GM21367 (cell line): ENCODE measurements around the gene LRCH4.

ENCODE experiments used
- ATAC-seq: cut with Tn5 transposase; IDR thresholded peaks from one replicate; pipeline ENCODE4 v1.9.1; 2021; ENCODE audit not compliant: unreplicated experiment

The LRCH4 gene

DNA sequence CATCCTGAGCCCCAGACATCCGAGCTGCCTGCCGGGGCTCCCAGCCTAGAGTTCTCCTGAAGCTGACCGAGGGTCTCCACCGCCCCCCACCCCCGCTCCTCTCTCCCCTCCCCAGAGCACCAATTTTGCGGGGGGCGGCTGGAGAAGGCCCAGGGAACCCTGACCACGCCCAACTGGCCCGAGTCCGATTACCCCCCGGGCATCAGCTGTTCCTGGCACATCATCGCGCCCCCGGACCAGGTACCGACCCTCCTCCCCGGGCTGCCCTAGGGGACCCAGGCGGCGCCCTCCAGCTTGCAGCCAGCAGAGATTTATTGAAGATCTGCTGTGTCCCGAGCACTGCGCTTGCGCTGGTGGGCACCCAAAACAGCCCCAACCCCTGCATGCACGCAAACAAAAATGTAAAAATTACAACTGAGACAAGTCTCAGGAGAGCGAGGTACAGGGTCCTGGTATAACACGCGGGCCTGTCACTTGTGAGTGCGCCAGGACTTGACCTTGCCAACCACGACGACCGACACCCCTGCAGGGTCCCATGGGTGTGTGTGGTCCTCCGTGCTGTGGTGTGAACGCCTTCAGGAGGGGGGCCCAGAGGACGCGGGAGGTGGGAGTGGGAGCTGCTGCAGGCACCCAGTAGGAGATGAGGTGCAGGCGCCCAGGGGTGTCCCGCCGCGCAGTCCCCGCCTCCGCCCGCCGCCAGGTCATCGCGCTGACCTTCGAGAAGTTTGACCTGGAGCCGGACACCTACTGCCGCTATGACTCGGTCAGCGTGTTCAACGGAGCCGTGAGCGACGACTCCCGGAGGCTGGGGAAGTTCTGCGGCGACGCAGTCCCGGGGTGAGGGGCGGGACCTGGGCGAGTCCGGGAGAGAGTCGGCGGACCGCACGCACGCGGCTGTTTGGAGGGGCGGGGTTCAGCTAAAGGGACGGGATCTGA, 19.3 kb upstream of the LRCH4 start:
- no peak for ATAC-seq

DNA sequence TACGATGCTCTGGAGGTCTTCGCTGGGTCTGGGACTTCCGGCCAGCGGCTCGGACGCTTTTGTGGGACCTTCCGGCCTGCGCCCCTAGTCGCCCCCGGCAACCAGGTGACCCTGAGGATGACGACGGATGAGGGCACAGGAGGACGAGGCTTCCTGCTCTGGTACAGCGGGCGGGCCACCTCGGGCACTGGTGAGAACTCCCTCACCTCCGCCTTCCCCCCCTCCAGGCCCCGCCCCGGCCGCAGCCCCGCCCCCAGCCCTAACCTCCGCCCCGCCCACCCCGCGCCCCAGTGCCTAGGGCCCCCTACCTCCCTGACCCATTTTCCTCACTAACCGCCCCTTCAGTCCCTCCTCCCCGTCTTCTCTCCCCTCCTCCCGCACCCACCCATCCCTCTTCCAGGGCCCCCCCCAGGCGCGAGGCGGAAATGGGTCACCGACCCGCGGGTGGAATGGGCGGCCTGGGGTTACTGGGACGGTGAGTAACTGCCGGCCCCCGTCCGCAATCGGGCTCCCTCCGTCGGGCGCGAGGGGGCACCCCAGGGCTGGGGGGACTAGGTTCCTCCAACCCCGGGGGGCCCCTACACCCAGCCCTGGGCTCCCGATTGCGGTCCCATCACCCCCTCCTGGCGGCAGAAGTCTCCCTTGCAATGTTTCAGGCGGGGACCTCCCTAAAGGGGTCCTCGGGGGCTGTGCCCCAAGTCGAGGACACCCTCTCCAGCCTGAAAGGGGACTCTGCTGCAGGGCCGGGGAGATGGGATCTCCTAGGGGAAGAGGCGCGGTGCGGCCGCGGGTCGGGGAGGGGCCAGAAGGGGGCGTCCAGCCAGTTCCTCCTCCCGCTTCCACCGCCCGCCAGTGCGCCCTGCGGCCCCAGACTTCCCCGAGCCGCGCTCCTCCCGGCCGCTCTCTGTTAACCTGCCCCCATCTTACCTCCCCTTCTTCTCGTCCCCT, 18.4 kb upstream of the LRCH4 start:
- no peak for ATAC-seq

DNA sequence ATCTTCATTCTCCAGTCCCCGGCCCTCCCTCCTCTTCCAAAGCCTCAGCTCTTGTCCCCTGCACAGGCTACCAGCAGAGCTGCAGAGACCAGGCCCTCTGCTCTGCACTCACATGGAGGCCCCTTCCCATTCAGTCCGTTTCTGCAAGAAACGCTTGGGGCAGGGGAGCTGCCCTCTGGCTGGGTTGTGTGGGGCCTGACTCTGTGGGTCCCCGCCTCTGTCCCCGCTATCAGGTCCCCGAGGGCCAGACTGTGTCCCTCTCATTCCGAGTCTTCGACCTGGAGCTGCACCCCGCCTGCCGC, 17.7 kb upstream of the LRCH4 start:
- no peak for ATAC-seq

DNA sequence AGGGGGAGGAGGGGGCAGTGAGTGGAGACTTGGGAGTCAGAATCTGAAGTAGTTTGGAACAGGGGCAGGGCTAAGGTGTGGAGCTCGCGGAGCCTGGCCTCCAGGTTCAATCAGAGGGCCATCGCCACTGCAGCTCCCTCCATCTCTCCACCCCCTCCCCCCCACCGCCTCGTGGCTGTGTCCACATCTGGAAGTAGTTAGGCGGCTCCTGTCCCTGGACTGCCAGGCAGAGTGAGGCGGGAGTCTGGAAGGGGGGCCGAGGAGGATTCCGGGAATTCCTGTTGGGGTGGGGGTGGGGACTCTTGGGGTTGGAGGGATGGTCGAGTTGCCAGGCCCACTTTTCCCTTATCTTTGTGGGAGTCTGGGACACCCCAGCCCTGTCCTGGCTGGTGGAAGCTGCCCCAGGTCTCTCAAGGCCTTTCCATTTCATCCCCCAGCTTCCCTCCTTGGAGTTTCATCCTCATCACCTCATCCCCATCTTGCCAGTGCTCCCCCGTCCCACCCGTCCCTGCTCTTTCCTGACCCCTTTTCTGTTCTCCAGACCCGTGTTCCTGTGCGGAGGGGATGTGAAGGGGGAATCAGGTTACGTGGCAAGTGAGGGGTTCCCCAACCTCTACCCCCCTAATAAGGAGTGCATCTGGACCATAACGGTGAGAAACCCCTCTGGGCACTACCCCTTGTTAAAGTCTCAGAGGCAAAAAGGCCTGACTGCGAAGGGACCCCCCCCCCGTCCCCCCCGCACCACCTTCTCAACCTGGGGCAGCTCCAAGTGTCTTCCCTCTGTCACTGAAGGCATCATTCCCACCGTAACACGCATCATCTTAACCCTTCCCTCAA, 17.2 kb upstream of the LRCH4 start:
- ATAC-seq: no peak

DNA sequence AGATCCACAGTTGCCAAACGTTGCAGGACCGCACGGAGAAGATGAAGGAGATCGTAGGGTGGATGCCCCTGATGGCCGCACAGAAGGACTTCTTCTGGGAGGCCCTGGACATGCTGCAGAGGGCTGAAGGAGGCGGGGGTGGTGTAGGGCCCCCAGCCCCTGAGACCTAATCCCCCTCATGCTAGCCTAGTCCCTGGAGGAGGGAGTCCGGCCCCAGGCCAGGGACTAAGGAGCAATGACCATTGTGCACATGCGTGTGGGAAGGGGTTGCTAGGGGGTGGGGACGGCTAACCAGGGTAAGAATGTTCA, 14.8 kb upstream of the LRCH4 start:
- ATAC-seq: no peak

DNA sequence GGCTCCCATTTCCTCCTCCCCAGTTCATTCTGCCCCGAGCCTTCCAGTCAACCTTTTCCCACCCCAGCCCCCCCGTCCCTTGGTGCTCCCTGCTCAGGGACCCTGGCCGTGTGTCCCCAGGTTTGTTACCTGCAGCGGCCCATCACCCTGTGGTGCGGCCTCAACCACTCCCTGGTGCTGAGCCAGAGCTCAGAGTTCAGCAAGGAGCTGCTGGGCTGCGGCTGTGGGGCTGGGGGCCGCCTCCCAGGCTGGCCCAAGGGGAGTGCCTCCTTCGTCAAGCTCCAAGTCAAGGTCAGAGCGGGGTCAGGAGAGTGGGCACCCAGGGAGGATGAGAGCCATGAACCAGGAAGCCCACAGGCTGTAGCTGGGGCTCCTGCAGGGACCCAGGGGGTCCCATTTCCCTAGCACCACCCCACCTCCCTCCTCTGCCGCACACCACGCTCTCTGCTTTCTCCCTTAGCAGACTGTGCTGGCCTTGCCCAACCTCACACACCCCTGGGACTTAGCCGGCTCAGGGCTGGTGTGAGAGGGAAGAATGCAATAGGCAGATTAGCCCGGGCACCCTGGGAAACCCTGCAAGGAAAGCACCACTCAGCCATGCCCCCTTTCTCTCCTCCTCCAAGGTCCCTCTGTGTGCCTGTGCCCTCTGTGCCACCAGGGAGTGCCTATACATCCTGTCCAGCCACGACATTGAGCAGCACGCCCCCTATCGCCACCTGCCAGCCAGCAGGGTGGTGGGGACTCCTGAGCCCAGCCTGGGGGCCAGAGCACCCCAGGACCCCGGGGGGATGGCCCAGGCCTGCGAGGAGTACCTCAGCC, 14.2 kb upstream of the LRCH4 start:
- ATAC-seq: no peak

DNA sequence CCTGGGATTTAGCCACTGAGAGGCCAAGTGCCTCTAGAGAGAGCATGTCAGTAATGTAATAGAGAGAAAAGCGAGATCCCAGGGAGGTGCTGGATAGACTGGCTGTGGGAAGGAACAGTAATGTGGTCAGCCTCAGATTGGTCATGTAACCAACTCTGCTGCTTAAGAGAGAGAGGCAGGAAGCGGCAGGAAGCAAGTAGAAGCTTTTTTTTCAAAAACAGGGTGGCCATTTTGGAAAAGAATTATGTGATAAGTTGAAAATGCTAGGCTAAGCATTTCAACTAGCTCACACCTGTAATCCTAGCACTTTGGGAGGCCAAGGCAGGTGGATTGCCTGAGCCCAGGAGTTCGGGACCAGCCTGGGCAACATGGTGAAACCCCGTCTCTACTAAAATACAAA, 12.5 kb upstream of the LRCH4 start:
- ATAC-seq: no peak

DNA sequence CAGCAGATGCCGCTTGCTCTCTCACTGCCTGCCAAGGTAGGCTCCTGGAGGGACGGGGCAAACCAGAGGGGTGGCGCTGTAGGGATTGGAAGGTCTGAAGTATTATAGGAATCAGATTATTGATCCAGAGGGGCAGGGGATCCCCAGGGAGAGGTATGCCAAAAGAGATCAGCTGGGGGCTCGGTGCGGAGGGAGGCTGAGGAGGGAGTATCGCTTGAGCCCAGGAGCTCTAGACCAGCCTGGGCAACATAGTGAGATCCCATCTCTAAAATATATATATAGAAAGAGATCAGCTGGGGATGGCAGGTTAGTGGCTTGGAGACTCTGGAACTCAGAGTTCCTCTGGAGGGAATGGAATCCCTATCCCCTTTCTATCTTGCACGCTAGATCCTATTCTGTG, 9.3 kb upstream of the LRCH4 start:
- ATAC-seq: no peak

DNA sequence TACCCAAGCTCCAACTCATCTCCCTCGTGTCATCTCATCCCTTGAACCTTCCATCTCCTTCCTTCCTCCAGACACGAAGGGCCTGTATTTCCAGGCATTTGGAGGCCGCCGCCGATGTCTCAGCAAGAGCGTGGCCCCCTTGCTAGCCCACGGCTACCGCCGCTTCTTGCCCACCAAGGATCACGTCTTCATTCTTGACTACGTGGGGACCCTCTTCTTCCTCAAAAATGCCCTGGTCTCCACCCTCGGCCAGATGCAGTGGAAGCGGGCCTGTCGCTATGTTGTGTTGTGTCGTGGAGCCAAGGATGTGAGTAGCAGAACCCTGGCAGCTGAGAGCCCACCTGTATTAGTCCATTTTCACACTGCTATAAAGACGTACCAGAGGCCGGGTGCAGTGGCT, 5.7 kb upstream of the LRCH4 start:
- no peak for ATAC-seq

DNA sequence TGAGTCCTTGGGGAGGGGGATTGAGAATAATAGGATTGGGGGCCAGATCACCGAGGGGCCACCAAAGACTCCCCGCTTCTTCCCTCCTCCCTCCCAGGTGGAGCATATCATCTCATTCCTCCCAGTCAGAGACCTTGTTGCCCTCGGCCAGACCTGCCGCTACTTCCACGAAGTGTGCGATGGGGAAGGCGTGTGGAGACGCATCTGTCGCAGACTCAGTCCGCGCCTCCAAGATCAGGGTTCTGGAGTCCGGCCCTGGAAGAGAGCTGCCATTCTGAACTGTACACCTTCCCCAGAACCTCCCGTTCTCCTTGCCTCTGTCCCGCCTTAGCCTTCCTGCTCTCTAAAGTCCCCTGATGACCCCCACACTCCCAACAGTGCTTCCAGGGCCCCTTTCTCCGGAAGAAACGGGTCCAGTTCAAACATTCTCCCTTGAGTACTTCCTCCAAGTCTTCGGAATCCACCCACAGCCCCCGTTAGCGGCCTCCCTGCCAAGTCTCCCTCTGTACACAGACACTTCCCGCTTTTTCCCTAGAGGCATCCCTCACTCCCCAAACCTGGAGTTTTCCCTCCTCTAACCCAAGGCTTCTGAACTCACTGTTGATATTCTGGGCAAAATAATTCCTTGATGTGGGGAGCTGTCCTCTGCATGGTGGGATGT, 4.3 kb upstream of the LRCH4 start:
- ATAC-seq: no peak

DNA sequence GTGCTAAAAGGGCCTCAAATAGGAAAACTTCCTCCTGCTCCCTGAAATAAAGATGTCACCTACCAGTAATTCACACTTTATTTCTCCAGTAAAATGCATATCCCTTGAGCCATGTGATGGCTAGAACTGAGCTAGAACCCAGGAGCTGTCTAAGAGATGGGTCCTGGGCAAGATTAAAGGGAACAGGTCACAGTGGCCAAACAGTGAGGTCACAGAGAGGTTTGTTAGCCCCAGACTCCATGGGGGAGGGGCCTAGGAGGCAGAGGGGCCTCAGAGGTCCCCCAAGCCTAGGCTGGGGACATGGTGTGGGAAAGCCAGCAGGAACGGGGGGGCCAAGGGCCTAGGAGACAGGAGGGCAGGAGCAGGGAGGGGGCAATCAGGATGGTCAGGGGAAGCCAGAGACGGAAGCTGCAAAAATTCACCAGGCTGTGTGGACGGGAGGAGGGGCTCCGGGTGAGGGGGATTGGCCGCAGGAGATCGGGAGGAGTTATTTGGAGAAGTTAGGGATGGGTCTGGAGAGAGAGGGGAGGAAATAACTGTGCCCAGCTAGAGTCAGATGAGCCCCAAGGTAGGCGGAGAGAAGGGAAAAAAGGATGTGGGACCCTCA, 3.5 kb upstream of the LRCH4 start:
- ATAC-seq: no peak

DNA sequence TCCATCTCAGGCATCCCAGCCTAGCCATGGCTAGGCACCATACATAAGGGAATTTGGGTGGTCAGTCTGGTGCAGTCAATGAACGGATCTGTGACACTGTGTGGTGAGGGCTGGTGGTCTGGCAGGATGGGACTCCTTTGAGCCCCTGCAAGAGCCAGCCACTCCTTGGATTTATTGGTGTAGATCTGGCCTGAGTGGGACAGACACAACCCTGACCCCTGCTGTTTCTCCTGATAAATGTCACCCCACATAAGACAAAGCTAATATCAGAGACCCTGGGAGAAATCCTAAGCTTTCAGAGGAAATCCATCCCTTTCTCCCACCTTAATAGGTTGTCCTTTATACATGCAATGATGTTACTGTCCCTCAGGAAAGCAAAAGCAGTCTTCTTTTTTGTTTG, 2.5 kb upstream of the LRCH4 start:
- ATAC-seq: no peak

DNA sequence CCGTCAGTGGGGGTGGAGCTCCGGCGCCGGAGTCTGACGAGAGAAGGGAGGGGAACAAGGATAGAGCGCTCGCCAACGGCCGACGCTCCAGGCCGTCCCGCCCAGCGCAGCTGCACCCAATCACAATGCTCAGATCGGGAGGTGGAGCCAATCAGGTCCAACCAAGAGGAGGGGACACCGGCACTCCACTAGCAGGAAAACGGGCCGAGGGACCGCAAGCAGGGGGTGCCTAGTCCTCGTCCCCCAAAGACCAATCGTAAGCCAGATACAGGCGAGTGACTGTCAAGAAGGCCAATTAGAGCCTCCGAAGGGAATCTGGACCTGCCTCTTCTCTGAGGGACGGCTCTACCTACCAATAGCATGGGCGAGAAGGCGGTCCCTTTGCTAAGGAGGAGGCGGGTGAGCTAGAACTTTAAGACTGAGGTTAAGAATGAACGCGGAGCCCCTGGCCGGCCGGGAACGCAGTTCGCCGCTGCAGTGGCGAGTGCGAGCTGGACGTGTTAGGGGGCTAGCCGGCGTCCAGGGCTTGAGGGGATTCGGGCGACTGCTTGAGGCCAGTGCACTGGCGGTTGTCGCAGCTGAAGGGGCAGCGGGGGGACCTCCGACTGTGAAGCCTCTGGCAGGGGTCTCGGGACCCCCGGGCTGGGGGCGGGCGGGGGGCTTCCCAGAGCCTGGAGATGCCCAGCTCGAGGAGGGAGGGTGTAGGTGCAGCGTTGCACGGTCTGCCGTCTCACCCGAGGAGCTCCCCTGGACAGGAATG, 517 bp upstream of the LRCH4 start, which contains the start of gene FBXO24:
Gene FBXO24, plus strand, starts transcription at position 63 of the 760 bp plus-strand sequence. Its CDS starts 298 bp downstream, at position 361.
- peak; percentile 72 for ATAC-seq

DNA sequence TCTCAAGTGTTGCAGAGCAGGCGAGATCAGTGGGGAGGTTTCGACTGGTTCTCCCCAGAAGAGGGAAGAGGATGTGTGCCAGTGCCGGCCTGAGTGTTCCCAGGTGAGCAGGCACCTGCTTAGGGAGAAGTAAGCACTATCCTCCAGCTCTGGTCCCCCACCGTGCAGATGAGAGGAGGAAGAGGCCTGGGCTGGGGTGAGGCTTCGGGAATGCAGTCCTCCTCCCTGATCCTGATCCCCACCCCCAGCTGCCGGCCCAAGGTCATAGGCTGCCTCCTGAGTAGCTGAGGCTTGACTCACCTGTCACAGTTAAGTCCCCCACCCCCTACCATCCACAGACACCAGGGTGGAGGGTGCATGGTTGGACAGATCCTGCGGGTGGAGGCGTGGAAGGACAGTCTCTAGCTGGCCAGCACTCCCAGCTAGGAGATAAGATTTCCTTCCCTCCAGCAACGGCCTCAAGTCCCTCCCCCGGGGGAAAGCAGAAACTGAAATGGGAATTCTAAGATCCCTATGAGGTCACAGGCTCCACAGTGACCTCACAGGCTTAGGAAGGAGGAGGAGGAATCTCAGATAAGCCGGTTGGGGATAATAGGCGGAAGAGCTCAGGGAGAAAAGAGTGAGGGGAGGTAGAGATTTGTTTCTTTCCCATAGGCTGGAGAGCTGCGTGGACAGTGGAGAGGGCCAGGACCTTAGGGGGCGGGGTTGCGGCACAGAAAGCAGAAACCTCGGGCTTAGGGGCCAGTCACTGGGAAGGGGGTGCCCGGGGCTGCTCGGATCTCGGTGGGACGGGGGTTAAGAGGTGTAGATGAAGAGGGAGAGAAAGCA, 1.0 kb downstream of the LRCH4 start:
- ATAC-seq: no peak

DNA sequence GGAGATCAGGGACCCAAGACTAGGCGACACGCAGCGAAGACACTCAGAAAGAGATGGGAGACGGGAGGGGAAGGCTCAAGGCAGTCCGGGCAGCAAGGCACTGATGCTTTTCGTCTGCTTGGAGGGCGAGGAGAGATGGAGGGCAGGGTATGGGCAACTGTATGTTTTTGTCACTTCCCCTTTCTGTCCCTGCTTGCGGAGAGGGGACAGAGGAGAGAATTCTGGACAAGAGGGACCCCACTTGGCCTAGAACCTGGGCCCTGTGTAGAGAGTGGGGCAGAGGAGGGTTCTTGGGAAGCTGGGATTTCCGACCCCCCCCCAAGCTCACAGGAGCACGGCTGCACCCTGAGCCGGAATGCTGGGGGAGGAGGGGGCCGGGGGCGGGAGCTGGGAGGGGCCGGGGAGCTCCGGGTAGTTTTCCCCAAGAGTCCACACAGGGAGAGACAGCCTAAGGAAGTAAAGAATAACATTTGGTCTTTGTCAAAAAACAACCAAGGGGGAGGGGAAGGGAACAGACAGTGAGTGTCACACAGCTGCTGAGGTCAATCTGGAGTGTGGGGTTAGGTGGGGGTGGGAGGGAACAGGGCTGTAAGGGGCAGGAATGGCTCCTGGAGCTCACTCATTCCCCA, 1.8 kb downstream of the LRCH4 start:
- no peak for ATAC-seq

DNA sequence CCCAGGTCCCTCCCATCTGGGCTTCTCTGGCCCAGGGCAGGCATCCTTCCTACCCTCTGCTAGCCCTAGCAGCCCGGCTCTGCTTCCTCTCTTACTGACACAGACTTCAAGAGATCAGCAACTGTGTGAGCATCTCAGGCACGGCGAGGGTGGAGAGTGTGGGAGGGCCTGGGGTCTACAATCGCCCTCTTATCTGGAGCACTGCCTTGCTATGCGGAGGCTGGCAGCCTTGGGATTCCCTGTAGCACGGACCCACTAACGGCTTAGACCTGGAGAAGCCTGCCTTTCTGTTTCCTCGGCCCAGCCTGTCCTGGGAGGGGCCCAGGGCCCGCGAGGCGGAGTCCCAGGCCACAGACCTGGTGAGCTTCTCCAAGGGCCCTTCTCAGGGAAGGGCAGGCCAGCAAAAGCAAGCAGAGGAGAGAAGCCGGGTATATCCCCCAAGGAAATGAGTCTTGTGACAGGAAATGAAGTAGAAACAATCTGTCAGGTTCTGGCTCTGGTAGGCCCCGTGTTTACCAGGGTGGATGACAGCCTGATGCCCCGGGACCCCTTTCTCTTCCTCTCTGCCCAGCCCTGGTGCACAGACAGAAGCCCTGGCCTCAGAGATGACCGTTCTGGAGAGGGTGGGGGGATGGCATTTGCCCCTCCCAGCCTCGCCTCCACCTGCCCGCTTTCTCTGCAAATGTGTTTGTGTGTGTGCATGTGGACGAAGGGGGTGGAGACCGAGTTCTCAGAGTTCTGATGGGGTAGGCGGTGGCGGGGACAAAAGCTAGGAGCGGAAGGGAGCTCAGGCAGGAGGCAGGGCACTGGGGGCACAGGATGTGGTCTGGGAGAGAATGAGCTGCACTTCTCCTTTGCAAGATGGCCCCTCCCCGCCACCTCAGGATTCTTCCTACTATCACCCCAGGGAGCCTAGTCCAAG, 2.5 kb downstream of the LRCH4 start:
- ATAC-seq: no peak
